CD14-positive monocyte (primary cell): ENCODE data around the gene N4BP2L2. TPM values are rescaled to one million over a fixed set of nuclear protein-coding genes. Genes with fewer than 3 reads are reported as not detected.

ENCODE experiments used
- DNase-seq, 3 donors: peaks; one replicate each; pipeline ENCODE4 v3.0.0-alpha.2; 2011 to 2022
- H2AFZ ChIP-seq: 2 replicates; pipeline ENCODE4 v1.6.0; 2012; ENCODE audit warnings: mild to moderate bottlenecking, low read depth, low read length, inconsistent platforms; ENCODE audit not compliant: insufficient read depth, poor library complexity, severe bottlenecking
- H3K27ac ChIP-seq, 2 donors: 1 replicate in 1 of 2; 2 replicates in 1 of 2; pipeline ENCODE4 v1.5.1; 2012 to 2013; ENCODE audit warnings: low read length in 2 of 2, control low read depth in 1 of 2, inconsistent platforms in 1 of 2, low read depth in 1 of 2, mild to moderate bottlenecking in 1 of 2
- H3K27me3 ChIP-seq, 2 donors: one replicate each; pipeline versions ENCODE4 v1.6.0 to v1.6.1; 2011 to 2013; ENCODE audit warnings: low read length in 2 of 2; ENCODE audit not compliant: control insufficient read depth in 2 of 2, insufficient read depth in 2 of 2
- H3K36me3 ChIP-seq, 2 donors: replicated peaks in 1 of 2; 1 replicate in 1 of 2; 2 replicates in 1 of 2; pipeline versions ENCODE4 v1.5.1 to v1.6.1; 2012 to 2013; ENCODE audit warnings: low read length in 2 of 2, control low read depth in 1 of 2, inconsistent platforms in 1 of 2, mild to moderate bottlenecking in 1 of 2; ENCODE audit not compliant: insufficient read depth in 2 of 2, control insufficient read depth in 1 of 2
- H3K4me1 ChIP-seq, 2 donors: 1 replicate in 1 of 2; 2 replicates in 1 of 2; pipeline versions ENCODE4 v1.5.1 to v1.6.1; 2012 to 2013; ENCODE audit warnings: low read length in 2 of 2, control low read depth in 1 of 2, inconsistent platforms in 1 of 2, mild to moderate bottlenecking in 1 of 2, moderate library complexity in 1 of 2; ENCODE audit not compliant: insufficient read depth in 2 of 2, control insufficient read depth in 1 of 2
- H3K4me2 ChIP-seq: replicated peaks from 2 replicates; pipeline ENCODE3; 2012; ENCODE audit warnings: low read length, moderate library complexity, mild to moderate bottlenecking; ENCODE audit not compliant: poor library complexity, severe bottlenecking; ENCODE audit errors: extremely low read depth
- H3K4me3 ChIP-seq, 3 experiments: fragments of 200-600 bp in 1 of 3; sonication (generic) in 1 of 3; replicated peaks in 1 of 3; 1 replicate in 2 of 3; 2 replicates in 1 of 3; pipeline ENCODE4 v1.5.1; 2011 to 2013; ENCODE audit warnings: low read length in 3 of 3, mild to moderate bottlenecking in 3 of 3, control low read depth in 2 of 3, low read depth in 2 of 3, inconsistent platforms in 1 of 3, moderate library complexity in 1 of 3
- H3K79me2 ChIP-seq: 2 replicates; pipeline ENCODE4 v1.6.0; 2012; ENCODE audit warnings: mild to moderate bottlenecking, control low read depth, inconsistent platforms, low read length, moderate library complexity; ENCODE audit not compliant: insufficient read depth
- H3K9ac ChIP-seq: 2 replicates; pipeline ENCODE4 v1.6.0; 2017; ENCODE audit warnings: low read length, mild to moderate bottlenecking; ENCODE audit not compliant: insufficient read depth, poor library complexity, severe bottlenecking
- H3K9me3 ChIP-seq, 2 donors: replicated peaks in 1 of 2; 1 replicate in 1 of 2; 2 replicates in 1 of 2; pipeline versions ENCODE4 v1.5.1 to v1.6.1; 2012 to 2013; ENCODE audit warnings: low read length in 2 of 2, control low read depth in 1 of 2; ENCODE audit not compliant: control insufficient read depth in 1 of 2, insufficient read depth in 1 of 2
- H4K20me1 ChIP-seq: 2 replicates; pipeline ENCODE4 v1.6.0; 2012; ENCODE audit warnings: mild to moderate bottlenecking, low read length, control low read depth, moderate library complexity; ENCODE audit not compliant: insufficient read depth
- H3K27ac Mint-ChIP-seq, 7 donors: one replicate each; pipeline ENCODE4 v1.8.0; 2020; ENCODE audit warnings: mild to moderate bottlenecking in 7 of 7, mixed read lengths in 7 of 7, moderate library complexity in 6 of 7, inconsistent platforms in 2 of 7
- H3K27me3 Mint-ChIP-seq, 3 donors: one replicate each; pipeline ENCODE4 v1.8.0; 2021 to 2022; ENCODE audit warnings: low read depth in 3 of 3, mild to moderate bottlenecking in 3 of 3, mixed read lengths in 3 of 3, moderate library complexity in 3 of 3, inconsistent platforms in 1 of 3
- H3K36me3 Mint-ChIP-seq, 2 donors: one replicate each; pipeline ENCODE4 v1.8.0; 2020; ENCODE audit warnings: mixed read lengths in 2 of 2, inconsistent platforms in 1 of 2, mild to moderate bottlenecking in 1 of 2
- H3K4me1 Mint-ChIP-seq: one replicate; pipeline ENCODE4 v1.8.0; 2020; ENCODE audit warnings: mild to moderate bottlenecking, mixed read lengths
- H3K4me3 Mint-ChIP-seq, 2 donors: one replicate each; pipeline ENCODE4 v1.8.0; 2020; ENCODE audit warnings: mild to moderate bottlenecking in 2 of 2, mixed read lengths in 2 of 2, moderate library complexity in 1 of 2
- H3K9me3 Mint-ChIP-seq, 7 donors: one replicate each; pipeline ENCODE4 v1.8.0; 2020 to 2022; ENCODE audit warnings: mixed read lengths in 7 of 7, mild to moderate bottlenecking in 6 of 7, moderate library complexity in 6 of 7, inconsistent platforms in 2 of 7
- WGBS: methylation state at CpG from one replicate; pipeline ENCODE4 v1.1.5; 2013; ENCODE audit warnings: missing lambda C conversion rate; ENCODE audit not compliant: insufficient coverage; 5-methylcytosine and 5-hydroxymethylcytosine counted together
- intact Hi-C, 2 donors: fragments of 100-400 bp; cut with micrococcal nuclease; formaldehyde crosslinking; loops; one replicate each; pipeline versions ENCODE4 v1.15.0 to v1.15.1; 2023
- polyA plus RNA-seq, 3 donors: library from polyadenylated mRNA; depleted of rRNA in 1 of 3; unstranded in 2 of 3; stranded (reverse) in 1 of 3; fragments of 300-500 nt in 2 of 3; fragments of >200 nt in 1 of 3; fragmentation: Illumina TruSeq in 2 of 3; gene quantifications; 1 replicate in 2 of 3; 2 replicates in 1 of 3; pipeline ENCODE4 v1.2.3, GENCODE V29; 2012 to 2021
- TF ChIP-seq, protein P1 (sequence below): fragments of 200-600 bp; IDR thresholded peaks from one replicate; pipeline ENCODE4 v1.8.0; 2022; ENCODE audit warnings: antibody characterized with exemption, mild to moderate bottlenecking

The N4BP2L2 gene
- polyA plus RNA-seq, 3 donors: 94.2 to 105 (median 96.4) TPM

DNA sequence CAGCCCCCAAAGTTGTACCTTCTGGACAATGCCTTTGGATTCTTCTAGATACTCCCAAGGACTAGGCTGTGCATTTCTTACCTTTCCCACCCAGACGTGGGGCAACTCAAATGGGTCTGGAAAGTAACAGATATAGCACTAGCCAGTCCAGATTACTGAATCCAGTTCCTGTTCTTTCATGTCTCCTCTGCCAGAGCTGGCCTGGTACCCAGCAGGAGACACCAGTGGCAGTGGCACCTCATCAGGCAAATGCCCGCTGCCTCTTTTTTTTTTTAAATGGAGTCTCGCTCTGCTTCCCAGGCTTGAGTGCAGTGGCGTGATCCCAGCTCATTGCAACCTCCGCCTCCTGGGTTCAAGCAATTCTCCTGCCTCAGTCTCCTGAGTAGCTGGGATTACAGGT lies 43.2 kb downstream of the N4BP2L2 start:
- no peak overlapping the region for H3K27ac ChIP-seq
- no peak for DNase-seq
- H3K27me3 ChIP-seq: no peaks in the 10 kb centered on the region
- H3K4me3 ChIP-seq: no peak overlapping the region
- H3K27ac Mint-ChIP-seq: no peak overlapping the region
- no peaks in the 10 kb centered on the region for H3K4me1 Mint-ChIP-seq
- peaks cover 0 to 3% (median 0%) of the 10 kb centered on the region in 3 donors for H3K27me3 Mint-ChIP-seq
- H3K4me1 ChIP-seq: no peaks in the 10 kb centered on the region
- WGBS: 100% methylated on average over 1 of the region's 5 CpGs
- intact Hi-C loops: no loop called here
- TF ChIP-seq, protein P1, sequence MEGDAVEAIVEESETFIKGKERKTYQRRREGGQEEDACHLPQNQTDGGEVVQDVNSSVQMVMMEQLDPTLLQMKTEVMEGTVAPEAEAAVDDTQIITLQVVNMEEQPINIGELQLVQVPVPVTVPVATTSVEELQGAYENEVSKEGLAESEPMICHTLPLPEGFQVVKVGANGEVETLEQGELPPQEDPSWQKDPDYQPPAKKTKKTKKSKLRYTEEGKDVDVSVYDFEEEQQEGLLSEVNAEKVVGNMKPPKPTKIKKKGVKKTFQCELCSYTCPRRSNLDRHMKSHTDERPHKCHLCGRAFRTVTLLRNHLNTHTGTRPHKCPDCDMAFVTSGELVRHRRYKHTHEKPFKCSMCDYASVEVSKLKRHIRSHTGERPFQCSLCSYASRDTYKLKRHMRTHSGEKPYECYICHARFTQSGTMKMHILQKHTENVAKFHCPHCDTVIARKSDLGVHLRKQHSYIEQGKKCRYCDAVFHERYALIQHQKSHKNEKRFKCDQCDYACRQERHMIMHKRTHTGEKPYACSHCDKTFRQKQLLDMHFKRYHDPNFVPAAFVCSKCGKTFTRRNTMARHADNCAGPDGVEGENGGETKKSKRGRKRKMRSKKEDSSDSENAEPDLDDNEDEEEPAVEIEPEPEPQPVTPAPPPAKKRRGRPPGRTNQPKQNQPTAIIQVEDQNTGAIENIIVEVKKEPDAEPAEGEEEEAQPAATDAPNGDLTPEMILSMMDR: no peak
- no peak overlapping the region for H3K4me2 ChIP-seq
- H3K79me2 ChIP-seq: no peaks in the 10 kb centered on the region
- no peak overlapping the region for H2AFZ ChIP-seq
- H3K9ac ChIP-seq: no peak overlapping the region
- H3K36me3 Mint-ChIP-seq: peaks cover 0 to 1% of the 10 kb centered on the region in 2 donors
- no peak overlapping the region for H3K4me3 Mint-ChIP-seq
- H3K36me3 ChIP-seq: no peaks in the 10 kb centered on the region
- peaks cover 0 to 2% (median 0%) of the 10 kb centered on the region in 7 donors for H3K9me3 Mint-ChIP-seq
- H3K9me3 ChIP-seq: no peaks in the 10 kb centered on the region
- no peaks in the 10 kb centered on the region for H4K20me1 ChIP-seq

DNA sequence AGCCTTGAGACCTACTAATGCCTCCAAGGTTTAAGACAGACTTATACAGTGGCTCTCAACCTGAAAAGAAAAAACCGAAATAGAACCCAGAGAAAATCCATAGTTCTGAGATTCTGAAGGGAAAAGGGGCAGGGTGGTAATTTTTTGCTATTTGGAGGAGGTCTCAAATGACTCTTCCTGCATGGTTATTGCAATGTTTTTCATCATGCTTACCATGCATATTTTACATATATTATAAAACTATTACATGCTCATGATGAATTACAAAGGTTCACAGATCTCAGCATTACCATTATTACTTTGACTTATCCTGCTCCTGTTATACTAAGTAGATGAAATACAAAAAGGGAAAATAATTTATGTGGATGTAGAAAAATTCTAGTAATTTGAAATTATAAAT lies 47.6 kb downstream of the N4BP2L2 start:
- Histone ChIP-seq H4K20me1 (no peaks in the 10 kb centered on the region), H2AFZ (no peak overlapping the region), H3K27ac (no peak overlapping the region), H3K79me2 (no peaks in the 10 kb centered on the region), H3K4me2 (no peak overlapping the region), H3K36me3 (no peaks in the 10 kb centered on the region), H3K27me3 (no peaks in the 10 kb centered on the region), H3K4me1 (no peaks in the 10 kb centered on the region), H3K9ac (no peak overlapping the region), H3K9me3 (no peaks in the 10 kb centered on the region), H3K4me3 (no peak overlapping the region)
- WGBS: no CpG with 5 or more reads among the region's 1 CpG
- intact Hi-C loops: no loop called here
- Mint-ChIP-seq H3K4me1 (no peaks in the 10 kb centered on the region), H3K27ac (no peak overlapping the region), H3K36me3 (peaks cover 0 to 1% of the 10 kb centered on the region in 2 donors), H3K27me3 (peaks cover 0 to 2% (median 0%) of the 10 kb centered on the region in 3 donors), H3K9me3 (peaks cover 0 to 2% (median 0%) of the 10 kb centered on the region in 7 donors), H3K4me3 (no peak overlapping the region)
- TF ChIP-seq, protein P1: no peak
- no peak for DNase-seq
